ENCODE data around the gene SPNS1.
"Not testable (repeated sequence)": the region's sequence is repeated elsewhere in the genome, so short reads cannot be mapped to it uniquely, and the experiment has no call there.

SPNS1 gene

GRCh38 chr16:28974437-28975157, at the start of gene SPNS1:
Gene SPNS1, plus strand, starts transcription at chr16:28974778. Its CDS starts 374 bp downstream, at chr16:28975152.
- in situ Hi-C loops (cut with MboI; ENCODE audit: low sequenced_read_pairs), result no loop called here
- Histone ChIP-seq H3K4me1 (peaks cover 3% of the 10 kb centered on the region; the same call in 1 of the 2 replicates), H3K27me3 (ENCODE audit: low read depth) (no peaks in the 10 kb centered on the region)

GRCh38 chr16:28925386-28926228, 49.0 kb upstream of the SPNS1 start:
- H3K9me3 ChIP-seq, result no peaks in the 10 kb centered on the region
- DNase-seq (ENCODE audit: low spot score in 2 of 2), result peak; percentile 68 to 90
- H3K36me3 ChIP-seq (replicated peaks), result no peaks in the 10 kb centered on the region
- no peaks in the 10 kb centered on the region; the same call in 1 of the 2 replicates for H3K4me1 ChIP-seq
- peak overlapping the region; percentile 87 for H3K4me3 ChIP-seq
- H3K27me3 ChIP-seq (ENCODE audit: low read depth), result no peaks in the 10 kb centered on the region
- in situ Hi-C loops (cut with MboI; ENCODE audit: low sequenced_read_pairs), result no loop called here

More at GRCh38 chr16:28974437-28975157, at the start of gene SPNS1:
- Histone ChIP-seq H3K36me3 (replicated peaks) (no peaks in the 10 kb centered on the region), H3K9me3 (no peaks in the 10 kb centered on the region), H3K4me3 (peak within 1 kb of the TSS; percentile 96)
- peak; percentile 95 to 97 for DNase-seq (ENCODE audit: low spot score in 2 of 2)

- peak overlapping the region; percentile 87; the same call in 1 of the 2 replicates for H3K4me3 ChIP-seq
- H3K4me1 ChIP-seq; H3K27me3 ChIP-seq (ENCODE audit: low read depth); DNase-seq (ENCODE audit: low spot score in 2 of 2); in situ Hi-C loops (cut with MboI; ENCODE audit: low sequenced_read_pairs); H3K9me3 ChIP-seq; H3K36me3 ChIP-seq (replicated peaks): not testable (repeated sequence)
Measured at GRCh38 chr16:28926284-28926683, 48.3 kb upstream of the SPNS1 start.

GRCh38 chr16:28927815-28928214, 46.8 kb upstream of the SPNS1 start:
- in situ Hi-C loops (cut with MboI; ENCODE audit: low sequenced_read_pairs), result no loop called here
- no peak for DNase-seq (ENCODE audit: low spot score in 2 of 2)

GRCh38 chr16:28930203-28930602, 44.4 kb upstream of the SPNS1 start:
- in situ Hi-C loops (cut with MboI; ENCODE audit: low sequenced_read_pairs), result no loop called here
- Histone ChIP-seq H3K4me3 (no peak overlapping the region), H3K36me3 (replicated peaks) (no peaks in the 10 kb centered on the region), H3K27me3 (ENCODE audit: low read depth) (no peaks in the 10 kb centered on the region), H3K9me3 (no peaks in the 10 kb centered on the region), H3K4me1 (no peaks in the 10 kb centered on the region)
- no peak for DNase-seq (ENCODE audit: low spot score in 2 of 2)

More at GRCh38 chr16:28927815-28928214, 46.8 kb upstream of the SPNS1 start:
- H3K27me3 ChIP-seq (ENCODE audit: low read depth), result no peaks in the 10 kb centered on the region
- H3K9me3 ChIP-seq, result no peaks in the 10 kb centered on the region
- no peaks in the 10 kb centered on the region for H3K36me3 ChIP-seq (replicated peaks)
- no peak overlapping the region for H3K4me3 ChIP-seq
- no peaks in the 10 kb centered on the region; the same call in 1 of the 2 replicates for H3K4me1 ChIP-seq

- in situ Hi-C loops (cut with MboI; ENCODE audit: low sequenced_read_pairs), result no loop called here
- DNase-seq (ENCODE audit: low spot score in 2 of 2), result peak; percentile 24 to 55
- no peaks in the 10 kb centered on the region for H3K4me1 ChIP-seq
- H3K27me3 ChIP-seq (ENCODE audit: low read depth), result no peaks in the 10 kb centered on the region
- H3K4me3 ChIP-seq, result no peak overlapping the region
- H3K36me3 ChIP-seq (replicated peaks), result no peaks in the 10 kb centered on the region
- H3K9me3 ChIP-seq, result no peaks in the 10 kb centered on the region
Measured at GRCh38 chr16:28930652-28931051, 43.9 kb upstream of the SPNS1 start.

- no peaks in the 10 kb centered on the region for H3K36me3 ChIP-seq (replicated peaks)
- no peak within 1 kb of the TSS for H3K4me3 ChIP-seq
- no peak for DNase-seq (ENCODE audit: low spot score in 2 of 2)
- peaks cover 2% of the 10 kb centered on the region; the same call in 1 of the 2 replicates for H3K4me1 ChIP-seq
- in situ Hi-C loops (cut with MboI; ENCODE audit: low sequenced_read_pairs), result no loop called here
- no peaks in the 10 kb centered on the region for H3K9me3 ChIP-seq
- no peaks in the 10 kb centered on the region for H3K27me3 ChIP-seq (ENCODE audit: low read depth)
Measured at GRCh38 chr16:28931801-28932225, 42.8 kb upstream of the SPNS1 start, which contains the start of gene CD19. Gene CD19, plus strand, starts transcription at chr16:28931971. Its CDS starts 30 bp downstream, at chr16:28932001.

GRCh38 chr16:28932339-28933141, 42.0 kb upstream of the SPNS1 start:
- H3K36me3 ChIP-seq (replicated peaks), result no peaks in the 10 kb centered on the region
- no peaks in the 10 kb centered on the region for H3K9me3 ChIP-seq
- in situ Hi-C loops (cut with MboI; ENCODE audit: low sequenced_read_pairs), result no loop called here
- no peak overlapping the region for H3K4me3 ChIP-seq
- no peaks in the 10 kb centered on the region for H3K27me3 ChIP-seq (ENCODE audit: low read depth)
- DNase-seq (ENCODE audit: low spot score in 2 of 2), result no peak
- peaks cover 2% of the 10 kb centered on the region; the same call in 1 of the 2 replicates for H3K4me1 ChIP-seq

GRCh38 chr16:28933171-28933570, 41.4 kb upstream of the SPNS1 start:
- in situ Hi-C loops (cut with MboI; ENCODE audit: low sequenced_read_pairs), result no loop called here
- no peak for DNase-seq (ENCODE audit: low spot score in 2 of 2)
- Histone ChIP-seq H3K9me3 (no peaks in the 10 kb centered on the region), H3K4me3 (no peak overlapping the region), H3K27me3 (ENCODE audit: low read depth) (no peaks in the 10 kb centered on the region), H3K4me1 (peaks cover 2% of the 10 kb centered on the region; the same call in 1 of the 2 replicates), H3K36me3 (replicated peaks) (no peaks in the 10 kb centered on the region)

GRCh38 chr16:28935346-28935745, 39.2 kb upstream of the SPNS1 start:
- Histone ChIP-seq H3K4me1 (peaks cover 2% of the 10 kb centered on the region; the same call in 1 of the 2 replicates), H3K4me3 (no peak overlapping the region), H3K36me3 (replicated peaks) (no peaks in the 10 kb centered on the region), H3K27me3 (ENCODE audit: low read depth) (no peaks in the 10 kb centered on the region), H3K9me3 (no peaks in the 10 kb centered on the region)
- DNase-seq (ENCODE audit: low spot score in 2 of 2), result no peak
- in situ Hi-C loops (cut with MboI; ENCODE audit: low sequenced_read_pairs), result no loop called here

GRCh38 chr16:28935924-28936783, 38.4 kb upstream of the SPNS1 start:
- in situ Hi-C loops (cut with MboI; ENCODE audit: low sequenced_read_pairs), result no loop called here
- no peaks in the 10 kb centered on the region for H3K36me3 ChIP-seq (replicated peaks)
- no peaks in the 10 kb centered on the region for H3K9me3 ChIP-seq
- H3K4me3 ChIP-seq, result peak overlapping the region; percentile 21
- H3K27me3 ChIP-seq (ENCODE audit: low read depth), result no peaks in the 10 kb centered on the region
- DNase-seq (ENCODE audit: low spot score in 2 of 2), result peak; percentile 63 to 90
- H3K4me1 ChIP-seq, result peaks cover 2% of the 10 kb centered on the region; the same call in 1 of the 2 replicates

- in situ Hi-C loops (cut with MboI; ENCODE audit: low sequenced_read_pairs), result no loop called here
- H3K4me3 ChIP-seq, result no peak overlapping the region
- DNase-seq (ENCODE audit: low spot score in 2 of 2), result no peak
- no peaks in the 10 kb centered on the region for H3K36me3 ChIP-seq (replicated peaks)
- peaks cover 2% of the 10 kb centered on the region; the same call in 1 of the 2 replicates for H3K4me1 ChIP-seq
- no peaks in the 10 kb centered on the region for H3K9me3 ChIP-seq
- no peaks in the 10 kb centered on the region for H3K27me3 ChIP-seq (ENCODE audit: low read depth)
Measured at GRCh38 chr16:28936784-28937155, 37.8 kb upstream of the SPNS1 start.

Data from HAP-1 (cell line).